ENCODE data around the gene SPON1. TPM values are rescaled to one million over a fixed set of nuclear protein-coding genes. Genes with fewer than 3 reads are reported as not detected.

The SPON1 gene
- total RNA-seq, 2 donors from 2014 or later = 9.3 to 26.7 TPM

DNA sequence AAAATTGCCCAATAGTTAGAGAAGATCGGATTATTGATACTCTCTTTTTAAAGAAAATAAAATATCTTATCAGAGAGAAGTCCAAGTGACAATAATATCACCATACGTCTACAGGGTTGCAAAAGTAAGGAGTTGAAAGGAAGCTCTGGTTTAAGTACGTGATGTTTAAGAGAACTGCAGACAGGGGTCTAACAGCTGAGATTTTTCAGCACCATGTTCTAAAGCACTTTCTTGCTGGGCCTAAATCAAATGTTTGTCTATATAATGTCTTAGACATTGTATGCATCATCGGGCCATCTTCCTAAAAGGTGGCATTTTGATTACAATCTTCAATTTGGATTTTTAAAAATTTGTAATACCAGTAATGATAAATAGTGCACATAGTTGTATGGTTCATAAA, 263.1 kb downstream of the SPON1 start:
- TF ChIP-seq, protein P1, sequence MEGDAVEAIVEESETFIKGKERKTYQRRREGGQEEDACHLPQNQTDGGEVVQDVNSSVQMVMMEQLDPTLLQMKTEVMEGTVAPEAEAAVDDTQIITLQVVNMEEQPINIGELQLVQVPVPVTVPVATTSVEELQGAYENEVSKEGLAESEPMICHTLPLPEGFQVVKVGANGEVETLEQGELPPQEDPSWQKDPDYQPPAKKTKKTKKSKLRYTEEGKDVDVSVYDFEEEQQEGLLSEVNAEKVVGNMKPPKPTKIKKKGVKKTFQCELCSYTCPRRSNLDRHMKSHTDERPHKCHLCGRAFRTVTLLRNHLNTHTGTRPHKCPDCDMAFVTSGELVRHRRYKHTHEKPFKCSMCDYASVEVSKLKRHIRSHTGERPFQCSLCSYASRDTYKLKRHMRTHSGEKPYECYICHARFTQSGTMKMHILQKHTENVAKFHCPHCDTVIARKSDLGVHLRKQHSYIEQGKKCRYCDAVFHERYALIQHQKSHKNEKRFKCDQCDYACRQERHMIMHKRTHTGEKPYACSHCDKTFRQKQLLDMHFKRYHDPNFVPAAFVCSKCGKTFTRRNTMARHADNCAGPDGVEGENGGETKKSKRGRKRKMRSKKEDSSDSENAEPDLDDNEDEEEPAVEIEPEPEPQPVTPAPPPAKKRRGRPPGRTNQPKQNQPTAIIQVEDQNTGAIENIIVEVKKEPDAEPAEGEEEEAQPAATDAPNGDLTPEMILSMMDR (IDR thresholded peaks at IDR 0.05) = no peak
- no peak for TF ChIP-seq POLR2A (IDR thresholded peaks at IDR 0.05)
- ATAC-seq (no peak), DNase-seq (no peak)
- H3K4me3 ChIP-seq = no peak overlapping the region
- H3K9me3 ChIP-seq = no peaks in the 10 kb centered on the region
- H3K36me3 ChIP-seq (replicated peaks in 1 of 2; ENCODE audit: insufficient read depth in 1 of 2, low read depth in 2 of 2) = no peaks in the 10 kb centered on the region
- H3K27me3 ChIP-seq = no peaks in the 10 kb centered on the region
- H3K27ac ChIP-seq = no peak overlapping the region
- H3K4me1 ChIP-seq = no peaks in the 10 kb centered on the region
- intact Hi-C loops (cut with DNase I) = no loop called here
- WGBS, 2 donors = 82 to 83% methylated on average over 4 of the region's 4 CpGs

DNA sequence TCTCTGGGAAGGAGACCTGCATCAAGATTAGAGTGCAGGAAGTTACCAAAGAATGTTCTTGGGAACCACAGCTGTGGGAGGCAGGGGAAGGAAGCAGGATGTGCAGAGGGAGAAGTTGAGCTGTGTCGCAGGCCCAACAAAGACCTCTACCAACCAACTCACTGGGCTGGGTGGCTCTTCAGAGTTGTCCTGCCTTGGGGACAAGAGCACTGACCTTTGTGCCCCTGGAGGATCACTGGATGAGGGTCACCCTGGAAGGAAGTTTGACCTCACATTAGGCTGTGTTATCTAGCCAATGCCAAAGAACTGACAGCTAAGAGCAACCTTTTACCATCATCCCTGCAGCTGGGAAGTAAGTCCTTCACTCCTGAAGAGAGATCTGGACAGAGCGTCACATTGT, 265.8 kb downstream of the SPON1 start:
- ATAC-seq (no peak), DNase-seq (no peak)
- Histone ChIP-seq H3K4me1 (no peaks in the 10 kb centered on the region), H3K27me3 (no peaks in the 10 kb centered on the region), H3K27ac (no peak overlapping the region), H3K4me3 (no peak overlapping the region), H3K36me3 (replicated peaks in 1 of 2; ENCODE audit: insufficient read depth in 1 of 2, low read depth in 2 of 2) (no peaks in the 10 kb centered on the region), H3K9me3 (no peaks in the 10 kb centered on the region)
- TF ChIP-seq, protein P1 (IDR thresholded peaks at IDR 0.05) = no peak
- TF ChIP-seq POLR2A (IDR thresholded peaks at IDR 0.05) = no peak
- intact Hi-C loops (cut with DNase I) = no loop called here
- WGBS, 2 donors = 77 to 100% methylated on average over 2 of the region's 2 CpGs

DNA sequence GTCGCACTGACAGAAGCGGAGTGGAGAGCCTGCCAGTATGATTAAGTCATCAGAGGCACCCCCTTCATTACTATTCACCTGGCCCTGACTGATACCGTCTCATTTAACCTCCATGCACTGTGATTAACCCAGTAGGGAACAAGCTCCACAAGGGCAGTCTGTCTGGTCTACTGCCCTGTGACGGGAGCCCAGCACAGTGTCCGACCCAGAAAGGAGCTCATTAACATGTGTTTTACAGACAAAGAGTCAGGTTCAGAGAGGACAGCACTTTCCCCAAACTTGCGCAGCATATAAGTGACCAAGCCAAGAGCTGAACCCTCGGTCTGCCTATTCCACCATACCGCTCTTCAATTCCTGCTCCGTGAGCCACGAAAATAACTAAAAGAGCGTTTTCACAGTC, 266.9 kb downstream of the SPON1 start:
- H3K4me1 ChIP-seq = no peaks in the 10 kb centered on the region
- intact Hi-C loops (cut with DNase I) = no loop called here
- no peaks in the 10 kb centered on the region for H3K27me3 ChIP-seq
- no peaks in the 10 kb centered on the region for H3K9me3 ChIP-seq
- TF ChIP-seq, protein P1 (IDR thresholded peaks at IDR 0.05) = no peak
- TF ChIP-seq POLR2A (IDR thresholded peaks at IDR 0.05) = no peak
- H3K36me3 ChIP-seq (replicated peaks in 1 of 2; ENCODE audit: insufficient read depth in 1 of 2, low read depth in 2 of 2) = no peaks in the 10 kb centered on the region
- no peak overlapping the region for H3K27ac ChIP-seq
- H3K4me3 ChIP-seq = no peak overlapping the region
- WGBS, 2 donors = 51 to 60% methylated on average over 10 to 11 of the region's 11 CpGs
- DNase-seq (no peak), ATAC-seq (no peak)

DNA sequence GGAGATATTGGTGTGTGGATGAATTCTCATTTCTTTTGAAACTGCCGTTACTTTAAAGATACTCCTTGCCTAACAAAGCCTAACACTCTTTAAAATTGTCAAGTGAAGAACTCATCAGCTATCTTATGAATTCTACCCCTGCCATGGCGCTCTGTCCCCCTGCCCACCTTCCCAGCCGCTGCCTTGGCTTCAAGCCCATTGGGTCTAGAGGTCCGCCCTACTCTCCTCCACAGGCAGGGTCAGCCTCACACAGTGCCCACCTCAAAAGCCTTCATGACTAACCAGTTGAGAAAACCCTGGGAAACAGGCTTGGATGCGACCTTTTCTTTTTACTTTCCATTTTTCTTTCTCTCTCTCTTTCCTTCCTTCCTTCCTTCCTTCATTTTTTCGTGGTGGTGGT, 267.9 kb downstream of the SPON1 start:
- no peaks in the 10 kb centered on the region for H3K9me3 ChIP-seq
- H3K27me3 ChIP-seq = no peaks in the 10 kb centered on the region
- TF ChIP-seq, protein P1 (IDR thresholded peaks at IDR 0.05) = no peak
- TF ChIP-seq POLR2A (IDR thresholded peaks at IDR 0.05) = no peak
- no peak overlapping the region for H3K27ac ChIP-seq
- H3K36me3 ChIP-seq (replicated peaks in 1 of 2; ENCODE audit: insufficient read depth in 1 of 2, low read depth in 2 of 2) = no peaks in the 10 kb centered on the region
- H3K4me1 ChIP-seq = no peaks in the 10 kb centered on the region
- no peak overlapping the region for H3K4me3 ChIP-seq
- DNase-seq (no peak), ATAC-seq (no peak)
- WGBS, 2 donors = 63 to 66% methylated on average over 6 of the region's 6 CpGs
- intact Hi-C loops (cut with DNase I) = no loop called here

DNA sequence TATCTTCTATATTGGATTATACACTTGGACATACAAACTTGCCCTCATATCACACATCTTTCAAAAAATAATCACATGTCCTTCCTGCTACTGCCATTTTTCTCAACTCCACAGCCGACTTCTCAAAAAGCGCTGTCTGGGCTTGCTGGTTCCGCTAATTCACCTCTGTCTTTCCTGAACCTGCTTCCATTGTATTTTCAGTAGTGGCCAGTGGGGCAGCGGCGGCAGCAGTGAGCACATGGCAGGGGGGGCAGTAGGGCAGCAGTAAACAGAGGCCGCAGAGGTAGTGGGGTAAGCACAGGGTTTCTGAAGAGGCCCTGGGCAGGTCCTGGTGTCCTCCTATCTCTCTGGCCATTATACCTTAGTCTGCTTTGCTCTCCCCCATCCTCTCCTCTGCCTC, 270.1 kb downstream of the SPON1 start:
- H3K36me3 ChIP-seq (replicated peaks in 1 of 2; ENCODE audit: insufficient read depth in 1 of 2, low read depth in 2 of 2) = no peaks in the 10 kb centered on the region
- TF ChIP-seq, protein P1 (IDR thresholded peaks at IDR 0.05) = peak in 1 of 7 experiments; percentile 30
- no peak for TF ChIP-seq POLR2A (IDR thresholded peaks at IDR 0.05)
- DNase-seq = no peak
- 49 to 51% methylated on average over 6 of the region's 6 CpGs for WGBS, 2 donors
- H3K4me1 ChIP-seq = no peaks in the 10 kb centered on the region
- no peak overlapping the region for H3K27ac ChIP-seq
- no peak overlapping the region for H3K4me3 ChIP-seq
- no peaks in the 10 kb centered on the region for H3K27me3 ChIP-seq
- ATAC-seq = no peak
- intact Hi-C loops (cut with DNase I) = no loop called here
- H3K9me3 ChIP-seq = no peaks in the 10 kb centered on the region
